DOHH2 (cell line): ENCODE results near the gene SCN2A.

Experiments
- H3F3A ChIP-seq: fragments of 200-600 bp; sonication (generic), shearing (Covaris generic); 2 replicates; pipeline ENCODE4 v1.6.0; 2016; ENCODE audit warnings: antibody characterized with exemption, mild to moderate bottlenecking; ENCODE audit not compliant: control insufficient read depth, insufficient read depth
- H3K27ac ChIP-seq: fragments of 200-600 bp; sonication (generic); 2 replicates; pipeline ENCODE4 v1.5.1; 2014; ENCODE audit warnings: low read depth, mild to moderate bottlenecking, low read length, moderate library complexity
- H3K27me3 ChIP-seq: fragments of 200-600 bp; sonication (generic); 2 replicates; pipeline ENCODE4 v1.6.1; 2014; ENCODE audit warnings: mild to moderate bottlenecking, low read length, mixed read lengths; ENCODE audit not compliant: control insufficient read depth
- H3K36me3 ChIP-seq: fragments of 200-600 bp; sonication (generic); 2 replicates; pipeline ENCODE4 v1.6.1; 2014; ENCODE audit warnings: mild to moderate bottlenecking, low read length, moderate library complexity, mixed read lengths; ENCODE audit not compliant: control insufficient read depth
- H3K4me1 ChIP-seq: fragments of 200-600 bp; sonication (generic); 2 replicates; pipeline ENCODE4 v1.6.1; 2014; ENCODE audit warnings: mild to moderate bottlenecking, low read length, mixed read lengths; ENCODE audit not compliant: control insufficient read depth
- H3K4me2 ChIP-seq: fragments of 200-600 bp; sonication (generic); 2 replicates; pipeline ENCODE4 v1.6.0; 2014; ENCODE audit warnings: mild to moderate bottlenecking, low read length, moderate library complexity
- H3K4me3 ChIP-seq: fragments of 200-600 bp; sonication (generic); 2 replicates; pipeline ENCODE4 v1.5.1; 2014; ENCODE audit warnings: mild to moderate bottlenecking, low read length, mixed read lengths
- H3K79me2 ChIP-seq: fragments of 200-600 bp; sonication (generic); 2 replicates; pipeline ENCODE4 v1.6.1; 2014; ENCODE audit warnings: mild to moderate bottlenecking, low read length, mixed read lengths; ENCODE audit not compliant: control insufficient read depth
- H3K9me2 ChIP-seq: fragments of 200-600 bp; sonication (generic); replicated peaks from 2 replicates; pipeline ENCODE4 v1.6.1; 2014; ENCODE audit warnings: mild to moderate bottlenecking, low read length, mixed read lengths; ENCODE audit not compliant: control insufficient read depth
- H3K9me3 ChIP-seq: fragments of 200-600 bp; sonication (generic); 2 replicates; pipeline ENCODE4 v1.6.1; 2014; ENCODE audit warnings: antibody characterized with exemption, low read length, mixed read lengths; ENCODE audit not compliant: control insufficient read depth, insufficient read depth
- H4K20me1 ChIP-seq: fragments of 200-600 bp; sonication (generic); 2 replicates; pipeline ENCODE4 v1.6.0; 2014; ENCODE audit warnings: low read depth, mild to moderate bottlenecking, antibody characterized with exemption, low read length, moderate library complexity; ENCODE audit not compliant: control insufficient read depth, insufficient read depth
- EZH2phosphoT487 ChIP-seq: fragments of 200-600 bp; sonication (generic); IDR thresholded peaks from 2 replicates; pipeline ENCODE4 v1.6.1; 2017; ENCODE audit warnings: borderline replicate concordance, mild to moderate bottlenecking, antibody characterized with exemption, low read length, moderate library complexity, mixed read lengths
- TF ChIP-seq, protein P1 (sequence below): fragments of 200-600 bp; sonication (generic); IDR thresholded peaks from one replicate; pipeline ENCODE4 v1.5.1; 2014; ENCODE audit warnings: antibody characterized with exemption, mild to moderate bottlenecking, low read depth, low read length; ENCODE audit not compliant: poor library complexity, severe bottlenecking

Gene SCN2A

DNA sequence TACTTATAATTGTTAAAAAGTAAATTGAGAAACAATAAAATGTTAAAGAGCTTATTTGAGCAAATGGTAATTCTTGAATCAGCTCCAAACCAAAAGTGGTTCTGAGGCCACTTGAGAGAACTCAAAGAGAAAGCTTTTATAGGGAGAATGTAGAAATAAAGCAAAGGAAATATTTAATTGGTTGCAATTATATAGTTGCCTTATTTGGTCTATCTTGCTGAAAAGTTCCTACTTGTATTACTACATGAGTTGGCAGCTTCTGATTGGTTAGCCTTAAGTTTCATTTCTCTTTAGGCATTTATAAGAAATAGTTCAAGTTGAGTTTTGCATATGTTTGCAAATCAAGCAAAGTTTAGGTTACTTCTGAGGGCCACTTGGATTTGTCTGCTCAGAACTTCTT lies 38.1 kb downstream of the SCN2A start:
- H3K4me2 ChIP-seq = no peak overlapping the region
- no peaks in the 10 kb centered on the region for H4K20me1 ChIP-seq
- no peaks in the 10 kb centered on the region for H3K4me1 ChIP-seq

DNA sequence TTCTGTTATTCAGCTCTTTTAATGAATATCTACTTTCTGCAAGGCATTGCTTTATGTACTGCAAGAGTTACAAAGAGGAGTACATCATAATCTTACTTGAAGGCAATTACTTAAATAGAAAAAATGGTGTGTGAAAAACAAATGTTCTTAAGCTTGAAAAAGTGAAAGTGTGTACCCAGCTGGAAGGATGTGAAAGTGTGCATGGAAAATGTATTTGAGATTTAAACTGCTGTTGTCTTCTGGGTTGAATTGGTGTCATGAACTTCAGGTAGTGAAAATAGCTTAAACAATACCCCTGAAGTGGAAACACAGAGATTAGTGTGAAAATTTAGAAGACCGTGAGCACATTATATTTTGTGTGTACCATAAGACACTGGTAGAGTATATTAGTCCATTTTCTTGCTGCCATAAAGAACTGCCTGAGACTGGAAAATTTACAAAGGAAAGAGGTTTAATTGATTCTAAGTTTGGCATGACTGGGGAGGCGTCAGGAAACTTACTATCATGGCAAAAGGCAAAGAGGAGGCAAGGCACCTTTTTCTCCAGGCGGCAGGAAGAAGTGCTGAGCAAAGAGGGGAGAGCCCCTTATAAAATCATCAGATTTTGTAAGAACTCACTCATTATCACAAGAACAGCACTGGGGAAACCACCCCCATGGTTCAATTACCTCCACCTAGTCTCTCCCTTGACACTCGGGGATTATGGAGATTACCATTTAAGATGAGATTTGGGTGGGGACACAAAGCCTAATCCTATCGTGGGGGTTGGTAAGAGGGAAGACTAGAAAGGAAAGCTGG lies 38.8 kb downstream of the SCN2A start:
- Histone ChIP-seq H3K27me3 (no peaks in the 10 kb centered on the region), H3K9me3 (no peaks in the 10 kb centered on the region), H3K4me2 (no peak overlapping the region), H3K36me3 (no peaks in the 10 kb centered on the region), H3K9me2 (no peaks in the 10 kb centered on the region), H3K27ac (no peak overlapping the region), H3F3A (no peaks in the 10 kb centered on the region), H3K4me1 (no peaks in the 10 kb centered on the region), H4K20me1 (no peaks in the 10 kb centered on the region), H3K79me2 (no peaks in the 10 kb centered on the region), H3K4me3 (no peak overlapping the region)
- TF ChIP-seq, protein P1, sequence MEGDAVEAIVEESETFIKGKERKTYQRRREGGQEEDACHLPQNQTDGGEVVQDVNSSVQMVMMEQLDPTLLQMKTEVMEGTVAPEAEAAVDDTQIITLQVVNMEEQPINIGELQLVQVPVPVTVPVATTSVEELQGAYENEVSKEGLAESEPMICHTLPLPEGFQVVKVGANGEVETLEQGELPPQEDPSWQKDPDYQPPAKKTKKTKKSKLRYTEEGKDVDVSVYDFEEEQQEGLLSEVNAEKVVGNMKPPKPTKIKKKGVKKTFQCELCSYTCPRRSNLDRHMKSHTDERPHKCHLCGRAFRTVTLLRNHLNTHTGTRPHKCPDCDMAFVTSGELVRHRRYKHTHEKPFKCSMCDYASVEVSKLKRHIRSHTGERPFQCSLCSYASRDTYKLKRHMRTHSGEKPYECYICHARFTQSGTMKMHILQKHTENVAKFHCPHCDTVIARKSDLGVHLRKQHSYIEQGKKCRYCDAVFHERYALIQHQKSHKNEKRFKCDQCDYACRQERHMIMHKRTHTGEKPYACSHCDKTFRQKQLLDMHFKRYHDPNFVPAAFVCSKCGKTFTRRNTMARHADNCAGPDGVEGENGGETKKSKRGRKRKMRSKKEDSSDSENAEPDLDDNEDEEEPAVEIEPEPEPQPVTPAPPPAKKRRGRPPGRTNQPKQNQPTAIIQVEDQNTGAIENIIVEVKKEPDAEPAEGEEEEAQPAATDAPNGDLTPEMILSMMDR = no peak
- no peak for TF ChIP-seq EZH2phosphoT487

More for the DNA sequence above, 38.1 kb downstream of the SCN2A start:
- no peak for TF ChIP-seq EZH2phosphoT487
- TF ChIP-seq, protein P1 = no peak
- H3K27ac ChIP-seq = no peak overlapping the region
- H3K27me3 ChIP-seq = no peaks in the 10 kb centered on the region
- H3K4me3 ChIP-seq = no peak overlapping the region
- H3K36me3 ChIP-seq = no peaks in the 10 kb centered on the region
- no peaks in the 10 kb centered on the region for H3K9me2 ChIP-seq
- H3K9me3 ChIP-seq = no peaks in the 10 kb centered on the region
- no peaks in the 10 kb centered on the region for H3K79me2 ChIP-seq
- H3F3A ChIP-seq = no peaks in the 10 kb centered on the region

DNA sequence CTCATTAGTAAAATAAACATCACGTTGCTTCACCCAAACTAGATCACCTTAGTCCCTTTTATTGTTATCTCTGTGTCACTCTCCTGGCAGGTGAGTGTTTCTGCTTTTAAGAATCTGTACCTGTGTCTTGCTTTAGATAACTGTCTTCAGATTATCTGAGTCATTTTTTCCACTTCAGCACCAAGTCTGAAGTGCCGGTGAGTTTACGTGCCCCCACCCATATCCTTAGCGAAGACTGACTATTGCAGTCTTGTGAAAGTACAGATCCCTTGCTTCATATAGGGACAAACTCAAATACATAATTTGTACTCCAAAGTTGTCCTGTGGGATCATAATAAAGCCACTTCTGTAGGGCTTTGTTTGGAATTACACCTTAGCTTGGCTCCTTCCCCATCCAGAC lies 41.1 kb downstream of the SCN2A start:
- Histone ChIP-seq H3K4me3 (no peak overlapping the region), H3K27ac (no peak overlapping the region), H3F3A (no peaks in the 10 kb centered on the region)

More for the DNA sequence above, 41.1 kb downstream of the SCN2A start:
- Histone ChIP-seq H3K9me2 (no peaks in the 10 kb centered on the region), H4K20me1 (no peaks in the 10 kb centered on the region), H3K27me3 (peaks cover 3% of the 10 kb centered on the region; the same call in 1 of the 2 replicates), H3K79me2 (no peaks in the 10 kb centered on the region), H3K4me1 (no peaks in the 10 kb centered on the region), H3K36me3 (no peaks in the 10 kb centered on the region), H3K9me3 (no peaks in the 10 kb centered on the region), H3K4me2 (no peak overlapping the region)
- no peak for TF ChIP-seq EZH2phosphoT487
- TF ChIP-seq, protein P1 = no peak
